Sigmoid colon (tissue), 4 donors: ENCODE results near the gene SERTAD2.

Experiments
- EP300 ChIP-seq, 4 donors: sonication (generic); formaldehyde crosslinking; IDR thresholded peaks; one replicate each; pipeline ENCODE4 v1.6.1; 2017; ENCODE audit warnings: antibody characterized with exemption in 4 of 4
- POLR2A ChIP-seq, 2 donors: fragments of 450-650 bp; IDR thresholded peaks; one replicate each; pipeline ENCODE4 v1.6.1; 2016; ENCODE audit warnings: antibody characterized with exemption in 2 of 2, mild to moderate bottlenecking in 2 of 2, moderate library complexity in 2 of 2
- TF ChIP-seq, protein P1 (sequence below), 4 experiments: fragments of 450-650 bp in 3 of 4; fragments of 200-600 bp in 1 of 4; IDR thresholded peaks; one replicate each; pipeline ENCODE4 v1.5.1; 2016 to 2019; ENCODE audit warnings: antibody characterized with exemption in 4 of 4, mild to moderate bottlenecking in 3 of 4, moderate library complexity in 2 of 4

- no peak for TF ChIP-seq POLR2A (IDR thresholded peaks at IDR 0.05)
- TF ChIP-seq, protein P1, sequence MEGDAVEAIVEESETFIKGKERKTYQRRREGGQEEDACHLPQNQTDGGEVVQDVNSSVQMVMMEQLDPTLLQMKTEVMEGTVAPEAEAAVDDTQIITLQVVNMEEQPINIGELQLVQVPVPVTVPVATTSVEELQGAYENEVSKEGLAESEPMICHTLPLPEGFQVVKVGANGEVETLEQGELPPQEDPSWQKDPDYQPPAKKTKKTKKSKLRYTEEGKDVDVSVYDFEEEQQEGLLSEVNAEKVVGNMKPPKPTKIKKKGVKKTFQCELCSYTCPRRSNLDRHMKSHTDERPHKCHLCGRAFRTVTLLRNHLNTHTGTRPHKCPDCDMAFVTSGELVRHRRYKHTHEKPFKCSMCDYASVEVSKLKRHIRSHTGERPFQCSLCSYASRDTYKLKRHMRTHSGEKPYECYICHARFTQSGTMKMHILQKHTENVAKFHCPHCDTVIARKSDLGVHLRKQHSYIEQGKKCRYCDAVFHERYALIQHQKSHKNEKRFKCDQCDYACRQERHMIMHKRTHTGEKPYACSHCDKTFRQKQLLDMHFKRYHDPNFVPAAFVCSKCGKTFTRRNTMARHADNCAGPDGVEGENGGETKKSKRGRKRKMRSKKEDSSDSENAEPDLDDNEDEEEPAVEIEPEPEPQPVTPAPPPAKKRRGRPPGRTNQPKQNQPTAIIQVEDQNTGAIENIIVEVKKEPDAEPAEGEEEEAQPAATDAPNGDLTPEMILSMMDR (IDR thresholded peaks at IDR 0.05): no peak
- TF ChIP-seq EP300 (IDR thresholded peaks at IDR 0.05): no peak
Observed at GRCh38 chr2:64606479-64607363, 47.0 kb downstream of the SERTAD2 start.
